ENCODE results near the gene SLC37A4. TPM values are rescaled to one million over a fixed set of nuclear protein-coding genes. Genes with fewer than 3 reads are reported as not detected.

Gene SLC37A4
- polyA plus RNA-seq (17.0 to 25.0 TPM (median 20.2 TPM) in 3 replicates), polyA minus RNA-seq (29.9 to 39.6 TPM (median 30.5 TPM) in 3 replicates)
- 5.4 TPM for polyA plus RNA-seq (2011; ENCODE audit: low read depth)
- polyA plus RNA-seq (2011; cell fraction: cytosol; rRNA removed): 9.3 and 11.7 TPM in 2 replicates
- polyA plus RNA-seq (2011; cell fraction: nucleus; rRNA removed): 38.3 and 38.4 TPM in 2 replicates
- polyA plus RNA-seq (2012; ENCODE audit: low replicate concordance): 10.2 and 14.9 TPM in 2 replicates
- 11.5 TPM for polyA minus RNA-seq (2011; cell fraction: cytosol; rRNA and poly(A)+ RNA removed)
- polyA minus RNA-seq (2011; cell fraction: nucleus; rRNA and poly(A)+ RNA removed): 11.9 and 14.5 TPM in 2 replicates

- H3K9ac ChIP-seq (ENCODE audit: control insufficient read depth, extremely low read depth, insufficient read depth, low read length): peak within 1 kb of the TSS; percentile 86
- H3K9me1 ChIP-seq (ENCODE audit: control insufficient read depth, extremely low read depth, insufficient read depth, low read length): no peaks in the 10 kb centered on the region
- H3K9me3 ChIP-seq (ENCODE audit: control insufficient read depth, low read depth, low read length): no peaks in the 10 kb centered on the region
- H3K79me2 ChIP-seq (ENCODE audit: control insufficient read depth, insufficient read depth, low read length): peaks cover 9% of the 10 kb centered on the region
- H4K20me1 ChIP-seq (ENCODE audit: control insufficient read depth, extremely low read depth, insufficient read depth, low read length): no peaks in the 10 kb centered on the region
- no peaks in the 10 kb centered on the region for H3K27me3 ChIP-seq (ENCODE audit: control insufficient read depth, extremely low read depth, insufficient read depth, low read length)
- peak within 1 kb of the TSS; percentile 54 to 86 (median 84) for H3K4me3 ChIP-seq (ENCODE audit: control insufficient read depth in 2 of 3, extremely low read depth in 1 of 3, insufficient read depth in 2 of 3, low read depth in 1 of 3, low read length in 3 of 3)
- H3K4me1 ChIP-seq (ENCODE audit: control insufficient read depth, extremely low read depth, insufficient read depth, low read length): peaks cover 14% of the 10 kb centered on the region
- H2AFZ ChIP-seq (ENCODE audit: control insufficient read depth, low read length): peak within 1 kb of the TSS; percentile 95
- H3K36me3 ChIP-seq (ENCODE audit: control insufficient read depth in 2 of 2, extremely low read depth in 1 of 2, insufficient read depth in 2 of 2, low read length in 2 of 2): peaks cover 13 to 17% of the 10 kb centered on the region in 2 experiments
- peak within 1 kb of the TSS; percentile 78 for H3K27ac ChIP-seq (ENCODE audit: control insufficient read depth, insufficient read depth, low read length)
- dilution Hi-C loops (cut with MboI; ENCODE audit: extremely low pct_ligation_motif_present, low sequenced_read_pairs): no loop called here
- H3K4me2 ChIP-seq (ENCODE audit: control insufficient read depth, extremely low read depth, insufficient read depth, low read depth, low read length): peak within 1 kb of the TSS; percentile 95
- FAIRE-seq: peak; percentile 85
- DNase-seq (ENCODE audit: low read depth, low spot score): peak; percentile 92
- TF ChIP-seq CTCF (optimal IDR thresholded peaks at IDR 0.05 in 1 of 3, IDR thresholded peaks at IDR 0.05 in 1 of 3, conservative IDR thresholded peaks at IDR 0.05 in 1 of 3; ENCODE audit: extremely low read depth in 1 of 3, insufficient read depth in 2 of 3, low read length in 3 of 3): peak; percentile 91 to 95 (median 92)
- TF ChIP-seq EZH2 (IDR thresholded peaks at IDR 0.05; ENCODE audit: low read length): no peak
Observed at GRCh38 chr11:119030329-119031047, at the start of gene SLC37A4. SLC37A4 (minus strand) TSS chr11:119030877.

GRCh38 chr11:119078675-119079420, 48.2 kb upstream of the SLC37A4 start:
- Histone ChIP-seq H3K4me1 (ENCODE audit: control insufficient read depth, extremely low read depth, insufficient read depth, low read length) (no peaks in the 10 kb centered on the region), H3K9me1 (ENCODE audit: control insufficient read depth, extremely low read depth, insufficient read depth, low read length) (no peaks in the 10 kb centered on the region), H3K36me3 (ENCODE audit: control insufficient read depth in 2 of 2, extremely low read depth in 1 of 2, insufficient read depth in 2 of 2, low read length in 2 of 2) (peaks cover 22 to 35% of the 10 kb centered on the region in 2 experiments), H3K4me2 (ENCODE audit: control insufficient read depth, extremely low read depth, insufficient read depth, low read depth, low read length) (no peak overlapping the region), H3K27me3 (ENCODE audit: control insufficient read depth, extremely low read depth, insufficient read depth, low read length) (no peaks in the 10 kb centered on the region), H3K9ac (ENCODE audit: control insufficient read depth, extremely low read depth, insufficient read depth, low read length) (no peak overlapping the region), H3K27ac (ENCODE audit: control insufficient read depth, insufficient read depth, low read length) (no peak overlapping the region), H4K20me1 (ENCODE audit: control insufficient read depth, extremely low read depth, insufficient read depth, low read length) (no peaks in the 10 kb centered on the region), H3K9me3 (ENCODE audit: control insufficient read depth, low read depth, low read length) (no peaks in the 10 kb centered on the region), H3K4me3 (ENCODE audit: control insufficient read depth in 2 of 3, extremely low read depth in 1 of 3, insufficient read depth in 2 of 3, low read depth in 1 of 3, low read length in 3 of 3) (no peak overlapping the region), H2AFZ (ENCODE audit: control insufficient read depth, low read length) (no peak overlapping the region), H3K79me2 (ENCODE audit: control insufficient read depth, insufficient read depth, low read length) (no peaks in the 10 kb centered on the region)
- dilution Hi-C loops (cut with MboI; ENCODE audit: extremely low pct_ligation_motif_present, low sequenced_read_pairs): no loop called here
- TF ChIP-seq EZH2 (IDR thresholded peaks at IDR 0.05; ENCODE audit: low read length) (no peak), CTCF (optimal IDR thresholded peaks at IDR 0.05 in 1 of 3, IDR thresholded peaks at IDR 0.05 in 1 of 3, conservative IDR thresholded peaks at IDR 0.05 in 1 of 3; ENCODE audit: extremely low read depth in 1 of 3, insufficient read depth in 2 of 3, low read length in 3 of 3) (no peak)
- FAIRE-seq (no peak), DNase-seq (ENCODE audit: low read depth, low spot score) (no peak)
